Skeletal muscle cell (primary cell): ENCODE data around the gene ARHGAP1.

ENCODE experiments used
- DNase-seq: peaks from one replicate; pipeline ENCODE4 v3.0.0-alpha.2; 2010; ENCODE audit warnings: low read depth
- H3K4me3 ChIP-seq: 2 replicates; pipeline ENCODE4 v1.5.1; 2011; ENCODE audit warnings: low read depth, mild to moderate bottlenecking, control low read depth, low read length, moderate library complexity

The ARHGAP1 gene

DNA sequence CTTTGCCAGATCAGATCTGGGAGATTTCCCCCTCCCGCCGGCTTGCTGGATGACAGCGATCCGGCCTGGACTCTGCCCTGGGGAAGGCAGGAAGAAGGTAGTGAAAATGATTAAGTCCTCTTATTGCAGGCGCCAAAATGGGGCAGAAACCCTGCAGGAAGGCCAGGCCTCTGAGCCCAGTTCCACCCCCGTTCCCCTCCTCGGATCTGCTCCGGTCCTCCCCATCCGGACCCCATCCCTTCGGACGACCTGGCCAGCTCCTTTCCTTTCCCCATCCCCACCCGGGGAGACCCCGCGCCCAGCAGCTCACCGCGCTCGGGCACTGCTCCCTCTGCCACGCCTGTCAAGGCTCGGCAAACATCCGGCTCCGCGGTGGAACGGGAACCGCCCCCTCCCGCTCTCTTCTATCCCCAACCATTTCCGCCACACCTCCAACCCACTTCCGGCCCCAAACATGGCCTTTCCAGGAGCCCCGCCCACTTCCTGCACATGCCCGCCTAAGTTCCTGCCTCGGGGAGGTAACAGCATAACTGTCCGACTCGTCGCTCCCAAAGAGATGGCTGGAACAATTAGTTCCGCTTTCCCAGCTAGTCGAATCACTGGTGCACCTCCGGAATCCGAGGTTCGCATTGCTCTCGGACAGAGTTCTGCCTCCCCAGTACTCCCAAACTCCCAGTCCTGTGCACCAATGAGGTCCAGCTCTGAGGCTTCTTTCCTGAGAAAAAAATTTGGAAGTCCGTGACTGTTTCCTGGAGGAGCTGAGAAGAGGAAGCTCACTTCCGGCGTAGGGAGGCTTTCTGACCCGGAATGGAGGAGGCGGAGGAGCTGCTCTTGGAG, at the start of gene ARHGAP1, which contains the start of gene ZNF408:
Gene ARHGAP1, minus strand, starts transcription at position 379 of the 837 bp plus-strand sequence. CDS start 4,512 bp downstream, outside the sequence.
Gene ZNF408, plus strand, starts transcription at position 791 of the 837 bp plus-strand sequence. Its CDS starts 17 bp downstream, at position 808.
- peak within 1 kb of the TSS; percentile 100 for H3K4me3 ChIP-seq
- DNase-seq, result peak; percentile 96

DNA sequence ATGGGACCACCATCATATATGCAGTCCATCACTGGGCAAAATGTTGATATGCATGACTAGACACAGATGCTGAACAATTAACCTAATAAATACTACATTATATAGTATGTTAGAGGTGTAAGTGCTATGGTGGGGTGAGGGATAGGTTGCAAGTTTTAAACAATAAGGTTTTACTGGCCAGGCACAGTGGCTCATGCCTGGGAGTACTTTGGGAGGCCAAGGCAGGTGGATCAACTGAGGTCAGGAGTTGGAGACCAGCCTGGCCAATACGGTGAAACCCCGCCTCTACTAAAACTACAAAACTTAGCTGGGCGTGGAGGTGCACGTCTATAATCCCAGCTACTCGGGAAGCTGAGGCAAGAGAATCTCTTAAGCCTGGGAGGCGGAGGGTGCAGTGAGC, 46.7 kb upstream of the ARHGAP1 start:
- DNase-seq, result no peak
- no peak overlapping the region for H3K4me3 ChIP-seq

DNA sequence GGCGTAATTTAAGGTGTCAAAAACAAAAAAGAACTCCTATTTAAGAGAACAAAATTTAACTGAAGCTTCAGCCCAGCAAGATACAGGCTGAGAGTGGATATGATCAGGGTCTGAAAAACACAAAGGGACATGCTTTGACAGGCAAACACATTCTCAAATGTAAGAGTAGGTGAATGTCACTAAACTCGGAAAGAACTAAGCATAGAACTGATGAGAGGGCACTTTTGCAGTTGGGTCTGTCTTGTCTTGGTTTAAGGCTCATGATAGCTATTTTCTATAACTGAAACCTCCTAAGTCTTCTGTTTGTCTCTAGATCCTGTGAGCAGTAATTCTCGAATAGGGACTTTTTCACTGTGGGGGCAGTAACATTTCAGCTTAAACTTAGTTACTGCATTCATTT, 45.6 kb upstream of the ARHGAP1 start:
- H3K4me3 ChIP-seq, result no peak overlapping the region
- DNase-seq, result no peak

DNA sequence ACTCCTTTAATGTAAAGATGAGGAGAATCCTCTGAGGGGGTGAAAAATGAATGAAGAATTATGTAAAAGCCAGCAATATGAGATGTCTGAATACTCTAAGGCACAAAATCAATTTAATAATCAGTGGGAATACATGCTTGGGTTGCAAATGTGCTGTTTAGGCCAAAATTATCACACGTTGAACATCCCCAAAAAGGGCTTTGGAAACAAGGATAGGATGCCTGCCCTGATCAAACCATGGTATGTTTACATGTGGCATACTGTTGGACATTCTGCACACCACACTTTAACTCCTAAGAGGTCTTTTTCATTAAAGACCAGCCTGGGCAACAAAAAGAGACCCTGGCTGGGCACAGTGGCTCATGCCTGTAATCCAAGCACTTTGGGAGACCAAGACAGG, 44.9 kb upstream of the ARHGAP1 start:
- no peak for DNase-seq
- H3K4me3 ChIP-seq, result no peak overlapping the region

DNA sequence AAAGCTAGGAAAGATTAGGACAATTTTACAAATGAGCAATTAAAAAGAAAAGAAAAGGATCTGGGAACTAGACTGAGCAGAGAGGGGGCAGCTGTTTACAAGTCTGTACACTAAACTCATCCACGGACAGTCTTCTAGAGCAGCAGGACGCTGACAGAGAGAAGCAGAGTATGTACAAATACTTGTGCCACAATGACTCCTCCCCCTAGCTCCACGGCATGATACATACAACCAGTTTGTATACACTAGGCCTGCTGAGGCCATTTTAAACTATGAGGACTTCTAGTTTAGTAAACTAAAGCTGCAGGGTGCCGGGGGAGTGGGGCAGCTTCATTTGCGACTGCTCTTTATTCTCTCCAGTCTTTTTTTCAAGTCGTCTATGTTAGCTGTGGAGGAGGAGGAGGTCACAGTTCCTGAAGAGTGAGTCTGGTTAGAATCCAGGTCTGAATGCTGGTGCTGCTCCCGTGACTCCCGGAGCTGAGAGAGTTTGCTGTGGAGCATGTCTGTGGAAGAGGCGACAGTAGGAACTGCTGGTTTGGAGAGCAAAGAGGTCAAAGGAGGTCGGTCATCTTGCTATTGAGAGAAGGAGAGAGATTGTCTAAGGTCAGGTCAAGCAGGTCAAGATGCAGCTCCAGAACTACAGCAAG, 43.4 kb upstream of the ARHGAP1 start:
- H3K4me3 ChIP-seq, result no peak overlapping the region
- no peak for DNase-seq

DNA sequence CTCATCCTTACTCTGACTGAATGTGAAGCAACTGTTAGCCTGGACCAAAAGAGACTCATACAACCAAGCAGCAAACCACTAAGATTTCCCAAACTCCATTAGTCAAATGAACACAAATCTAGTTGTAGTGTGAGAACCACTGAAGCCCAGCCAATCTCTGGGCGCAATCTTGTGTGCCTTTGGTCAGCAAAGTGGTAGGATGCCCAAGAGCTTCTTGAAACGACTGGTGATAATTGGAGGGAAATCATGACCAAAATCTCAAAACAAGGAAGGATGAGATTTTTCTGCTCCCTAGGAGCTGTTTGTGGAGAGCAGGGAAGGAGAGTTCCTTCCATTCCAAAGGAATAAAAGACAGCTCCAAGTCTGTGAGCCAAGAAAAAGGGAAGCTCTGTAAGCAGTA, 42.6 kb upstream of the ARHGAP1 start:
- DNase-seq, result no peak
- no peak overlapping the region for H3K4me3 ChIP-seq

DNA sequence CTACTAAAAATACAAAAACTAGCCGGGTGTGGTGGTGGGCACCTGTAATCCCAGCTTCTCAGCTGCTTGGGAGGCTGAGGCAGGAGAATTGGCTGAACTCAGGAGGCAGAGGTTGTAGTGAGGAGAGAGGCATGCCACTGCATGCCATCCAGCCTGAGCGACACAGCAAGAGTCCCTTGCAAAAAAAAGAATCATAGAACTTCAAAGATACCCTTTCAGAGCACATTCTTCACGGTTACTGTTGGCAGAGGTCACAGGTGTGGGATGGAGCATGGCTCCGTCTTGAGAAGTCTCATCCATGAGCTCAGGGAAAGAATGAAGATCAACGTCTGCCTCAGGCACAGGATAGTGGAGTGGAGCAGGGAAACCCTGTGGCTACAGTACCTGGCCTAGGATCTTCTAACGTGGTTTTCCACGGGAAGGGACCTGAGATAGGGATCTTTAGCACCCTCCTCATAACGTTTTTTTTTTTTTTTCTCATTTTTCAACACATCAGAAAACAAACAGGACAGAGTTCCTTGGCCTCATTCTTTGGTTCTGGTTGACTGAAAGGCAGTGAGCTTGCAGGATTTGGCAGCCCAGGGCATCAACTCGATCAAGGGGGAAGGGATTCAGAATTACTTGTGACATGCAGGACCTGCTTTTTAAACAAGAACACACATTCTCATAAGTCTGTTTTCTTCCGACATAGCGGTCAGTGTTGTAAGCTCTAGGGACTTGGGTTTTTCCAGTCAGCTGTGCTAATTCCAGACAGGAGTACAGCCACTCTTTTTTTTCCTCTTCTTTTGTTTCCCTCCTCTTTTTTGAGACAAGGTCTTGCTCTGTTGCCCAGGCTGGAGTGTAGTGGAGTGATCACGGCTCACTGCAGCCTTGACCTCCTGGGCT, 41.4 kb upstream of the ARHGAP1 start:
- H3K4me3 ChIP-seq, result no peak overlapping the region
- no peak for DNase-seq

DNA sequence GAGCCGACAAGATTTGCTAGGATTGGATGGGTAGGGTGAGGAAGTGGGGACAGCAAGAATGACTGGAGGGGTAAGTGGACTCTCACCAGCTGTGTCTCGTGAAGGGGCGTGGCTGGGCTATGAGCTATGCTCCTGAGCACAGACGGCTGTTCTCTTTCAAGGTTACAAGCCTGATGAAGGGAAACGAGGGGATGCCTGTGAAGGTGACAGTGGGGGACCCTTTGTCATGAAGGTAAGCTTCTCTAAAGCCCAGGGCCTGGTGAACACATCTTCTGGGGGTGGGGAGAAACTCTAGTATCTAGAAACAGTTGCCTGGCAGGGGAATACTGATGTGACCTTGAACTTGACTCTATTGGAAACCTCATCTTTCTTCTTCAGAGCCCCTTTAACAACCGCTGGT, 38.5 kb upstream of the ARHGAP1 start:
- no peak for DNase-seq
- no peak overlapping the region for H3K4me3 ChIP-seq

DNA sequence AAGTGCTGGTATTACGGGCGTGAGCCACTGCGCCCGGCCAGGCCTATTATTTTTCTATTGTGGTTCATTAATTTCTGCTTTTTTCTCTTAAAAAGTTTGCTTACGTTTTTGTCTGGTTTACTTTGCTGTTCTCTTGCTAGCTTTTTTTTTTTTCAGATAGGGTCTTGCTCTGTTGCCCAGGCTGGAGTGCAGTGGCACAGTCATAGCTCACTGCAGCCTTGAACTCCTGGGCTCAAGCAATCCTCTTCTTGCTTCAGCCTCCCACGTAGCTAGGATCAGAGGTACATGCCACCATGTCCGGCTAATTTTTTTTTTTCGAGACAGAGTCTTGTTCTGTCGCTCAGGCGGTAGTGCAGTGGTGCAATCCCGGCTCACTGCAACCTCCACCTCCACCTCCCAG, 37.3 kb upstream of the ARHGAP1 start:
- DNase-seq, result no peak
- no peak overlapping the region for H3K4me3 ChIP-seq

DNA sequence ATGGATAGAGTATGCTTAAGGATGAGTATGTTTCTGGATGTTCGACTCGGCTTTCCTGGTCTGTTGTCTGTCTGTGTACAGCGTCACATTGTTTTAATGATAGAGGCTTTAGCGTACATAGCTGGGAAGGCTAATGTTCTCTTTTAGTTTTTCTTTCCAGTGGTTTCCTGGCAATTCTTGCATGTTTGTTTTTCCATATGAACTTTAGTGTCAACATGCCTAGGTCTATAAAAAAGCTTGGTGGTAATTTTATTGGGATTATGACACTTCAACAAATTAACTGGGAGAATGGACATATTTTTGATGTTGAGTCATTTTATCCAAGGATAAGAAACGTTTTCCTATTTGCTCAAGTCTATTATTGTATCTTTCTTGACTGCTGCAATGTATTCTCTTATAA, 36.2 kb upstream of the ARHGAP1 start:
- H3K4me3 ChIP-seq, result no peak overlapping the region

DNA sequence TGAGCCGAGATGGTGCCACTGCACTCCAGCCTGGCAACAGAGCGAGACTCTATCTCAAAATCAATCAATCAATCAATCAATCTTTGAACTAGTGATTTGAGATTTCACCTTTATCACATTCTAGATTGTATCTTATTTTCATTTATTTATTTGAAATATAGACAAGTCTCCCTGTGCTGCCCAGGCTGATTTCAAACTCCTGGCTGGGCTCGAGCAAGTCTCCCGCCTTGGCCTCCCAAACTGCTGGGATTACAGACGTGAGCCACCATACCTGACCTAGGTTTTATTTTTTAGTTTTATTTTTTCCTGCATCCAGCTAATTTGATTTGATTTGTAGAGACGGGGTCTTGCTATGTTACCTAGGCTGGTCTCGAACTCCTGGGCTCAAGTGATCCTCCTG, 35.7 kb upstream of the ARHGAP1 start:
- H3K4me3 ChIP-seq, result no peak overlapping the region
- DNase-seq, result no peak

More for the DNA sequence above, 36.2 kb upstream of the ARHGAP1 start:
- no peak for DNase-seq

DNA sequence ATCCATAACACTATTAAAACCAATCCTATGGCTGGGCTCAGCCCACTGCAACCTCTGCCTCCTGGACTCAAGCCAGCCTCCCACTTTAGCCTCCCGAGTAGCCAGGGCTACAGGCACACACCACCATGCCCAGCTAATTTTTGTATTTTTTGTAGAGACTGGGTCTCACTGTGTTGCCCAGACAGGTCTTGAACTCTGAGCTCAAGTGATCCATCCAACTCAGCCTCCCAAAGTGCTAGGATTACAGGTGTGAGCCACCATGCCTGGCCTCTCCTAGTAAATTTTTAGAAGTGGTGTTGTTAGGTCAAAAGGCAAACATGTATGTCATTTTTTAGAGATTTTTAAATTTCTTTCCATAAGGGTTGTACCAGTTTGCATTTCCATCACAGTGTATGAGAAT, 32.8 kb upstream of the ARHGAP1 start:
- H3K4me3 ChIP-seq, result no peak overlapping the region
- DNase-seq, result no peak

DNA sequence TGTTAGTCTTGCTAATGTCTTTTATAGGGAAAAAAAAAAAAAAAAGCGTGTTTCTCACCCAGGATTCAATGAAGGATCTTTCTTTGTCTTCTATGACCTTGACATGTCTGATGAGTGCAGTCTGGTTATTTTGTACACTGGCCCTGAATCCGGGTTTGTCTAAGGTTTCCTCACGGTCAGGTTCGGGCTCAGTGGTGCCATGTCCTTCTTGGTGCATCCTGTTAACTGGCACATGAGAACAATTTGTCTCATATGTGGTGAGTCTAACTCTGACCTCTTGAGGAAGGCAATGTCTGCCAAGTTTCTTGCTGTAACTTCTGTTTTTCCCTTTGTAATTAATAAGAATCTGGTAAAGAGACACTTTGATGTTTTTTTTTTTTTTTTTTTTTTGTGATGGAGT, 31.1 kb upstream of the ARHGAP1 start:
- H3K4me3 ChIP-seq, result no peak overlapping the region

DNA sequence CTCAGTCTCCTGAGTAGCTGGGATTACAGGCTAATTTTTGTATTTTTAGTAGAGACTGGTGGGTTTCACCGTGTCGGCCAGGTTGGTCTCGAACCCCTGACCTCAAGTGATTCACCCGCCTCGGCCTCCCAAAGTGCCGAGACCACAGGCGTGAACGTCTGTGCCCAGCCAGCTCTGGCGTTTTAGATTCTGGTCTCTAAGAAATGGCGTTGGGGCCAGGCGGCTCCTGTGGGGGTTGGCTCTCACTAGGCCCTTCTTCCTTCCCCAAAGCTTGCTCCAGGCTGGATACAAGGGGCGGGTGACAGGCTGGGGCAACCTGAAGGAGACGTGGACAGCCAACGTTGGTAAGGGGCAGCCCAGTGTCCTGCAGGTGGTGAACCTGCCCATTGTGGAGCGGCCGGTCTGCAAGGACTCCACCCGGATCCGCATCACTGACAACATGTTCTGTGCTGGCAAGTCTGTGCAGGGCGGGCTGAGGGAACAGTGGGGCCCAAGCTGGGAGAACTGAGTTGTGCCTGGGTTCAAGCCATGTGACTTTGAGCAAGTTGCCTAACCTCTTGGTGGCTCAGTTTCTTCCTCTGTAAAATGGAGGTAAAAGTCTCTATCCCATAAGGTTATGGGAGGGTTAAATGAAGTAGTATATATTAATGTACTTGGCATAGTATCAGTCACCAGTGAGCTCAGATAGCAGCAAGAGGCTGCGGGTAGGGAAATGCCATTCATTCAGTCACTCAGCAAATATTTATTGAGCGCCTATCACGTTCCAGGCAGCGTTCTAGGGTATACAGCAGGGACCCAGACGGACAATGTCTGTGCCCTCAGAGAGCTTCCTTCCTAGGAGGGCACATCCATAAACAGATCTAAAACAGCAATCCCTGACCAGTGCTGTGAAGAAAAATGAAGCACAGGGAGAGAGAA, 28.9 kb upstream of the ARHGAP1 start:
- DNase-seq, result no peak
- H3K4me3 ChIP-seq, result no peak overlapping the region

More for the DNA sequence above, 31.1 kb upstream of the ARHGAP1 start:
- no peak for DNase-seq

DNA sequence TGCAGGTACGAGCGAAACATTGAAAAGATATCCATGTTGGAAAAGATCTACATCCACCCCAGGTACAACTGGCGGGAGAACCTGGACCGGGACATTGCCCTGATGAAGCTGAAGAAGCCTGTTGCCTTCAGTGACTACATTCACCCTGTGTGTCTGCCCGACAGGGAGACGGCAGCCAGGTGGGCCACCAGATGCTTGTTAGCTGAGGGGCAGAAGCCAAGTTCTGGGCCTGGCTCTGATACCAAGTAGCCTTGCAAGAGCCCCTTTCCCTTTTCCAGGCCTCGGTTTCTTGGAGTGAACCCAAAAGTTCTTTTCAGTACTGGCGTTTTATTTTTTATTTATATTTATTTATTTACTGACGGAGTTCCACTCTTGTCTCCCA, 28.2 kb upstream of the ARHGAP1 start:
- no peak overlapping the region for H3K4me3 ChIP-seq
- no peak for DNase-seq

DNA sequence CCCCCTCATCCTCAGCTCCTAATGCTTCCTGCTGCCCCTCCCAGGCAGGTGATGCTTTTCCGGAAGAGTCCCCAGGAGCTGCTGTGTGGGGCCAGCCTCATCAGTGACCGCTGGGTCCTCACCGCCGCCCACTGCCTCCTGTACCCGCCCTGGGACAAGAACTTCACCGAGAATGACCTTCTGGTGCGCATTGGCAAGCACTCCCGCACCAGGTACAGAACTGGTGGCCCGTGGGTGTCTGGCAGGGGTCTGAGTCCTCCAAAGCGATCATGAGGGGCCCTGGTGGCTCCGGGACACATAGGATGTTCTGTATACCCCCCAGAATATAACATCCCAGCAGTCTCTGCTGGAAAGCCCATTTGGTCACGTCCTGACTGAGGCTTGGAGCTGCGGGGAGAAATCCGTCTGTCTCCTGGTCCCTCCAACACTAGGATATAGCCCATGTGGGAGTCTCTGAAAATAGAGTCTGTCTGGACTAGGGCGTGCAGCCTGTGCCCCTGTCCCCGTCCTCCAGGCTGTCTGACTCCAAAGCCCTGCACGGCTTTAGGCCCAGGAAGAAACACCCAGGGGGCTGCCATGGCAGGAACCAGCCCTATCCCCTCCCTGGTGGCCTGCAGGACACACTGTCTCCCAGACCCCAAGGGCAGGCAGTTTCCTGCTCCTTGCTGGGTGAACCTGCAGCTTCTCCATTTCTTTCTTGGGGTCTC, 27.7 kb upstream of the ARHGAP1 start:
- no peak overlapping the region for H3K4me3 ChIP-seq
- no peak for DNase-seq

DNA sequence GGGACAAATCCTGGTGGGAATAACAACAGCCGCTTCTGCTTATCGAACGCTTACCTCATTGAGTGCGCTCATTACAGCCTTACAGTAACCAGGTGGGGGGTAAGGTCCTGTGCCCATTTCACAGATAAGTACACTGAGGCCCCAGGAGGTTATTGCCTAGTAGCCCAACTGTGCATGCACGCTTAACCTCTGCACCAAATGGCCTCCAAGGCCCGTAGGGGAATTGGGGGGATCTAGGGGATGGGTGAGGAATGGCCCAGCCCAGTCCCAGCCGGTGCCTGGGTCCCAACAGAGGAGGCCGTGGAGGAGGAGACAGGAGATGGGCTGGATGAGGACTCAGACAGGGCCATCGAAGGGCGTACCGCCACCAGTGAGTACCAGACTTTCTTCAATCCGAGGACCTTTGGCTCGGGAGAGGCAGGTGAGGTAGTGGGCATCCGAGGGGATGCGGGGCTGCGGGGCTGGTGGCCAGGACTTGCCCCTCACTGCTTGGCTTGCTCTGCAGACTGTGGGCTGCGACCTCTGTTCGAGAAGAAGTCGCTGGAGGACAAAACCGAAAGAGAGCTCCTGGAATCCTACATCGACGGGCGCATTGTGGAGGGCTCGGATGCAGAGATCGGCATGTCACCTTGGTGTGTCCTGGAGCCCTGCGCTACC, 25.9 kb upstream of the ARHGAP1 start:
- DNase-seq, result no peak
- no peak overlapping the region for H3K4me3 ChIP-seq
